ENCODE measurements around the gene KLHL3. TPM values are rescaled to one million over a fixed set of nuclear protein-coding genes. Genes with fewer than 3 reads are reported as not detected.

KLHL3 gene
- total RNA-seq, 4 donors from 2014 or later = 1.7 to 3.8 (median 3.1) TPM

GRCh38 chr5:137716337-137716736 is 19.6 kb downstream of the KLHL3 start:
- H3K9me3 ChIP-seq = peaks cover 0 to 5% (median 0%) of the 10 kb centered on the region in 3 donors
- no peak for DNase-seq
- no peak overlapping the region for H3K4me3 ChIP-seq
- intact Hi-C loops (cut with DNase I) = no loop called here
- no peak overlapping the region for H3K27ac ChIP-seq
- TF ChIP-seq CTCF (IDR thresholded peaks at IDR 0.05) (no peak), POLR2A (IDR thresholded peaks at IDR 0.05) (no peak)
- WGBS, 2 donors = 91 to 96% methylated on average over 3 of the region's 3 CpGs
- peaks cover 0 to 14% (median 0%) of the 10 kb centered on the region in 3 donors for H3K4me1 ChIP-seq
- peaks cover 0 to 9% (median 0%) of the 10 kb centered on the region in 3 donors for H3K36me3 ChIP-seq
- H3K27me3 ChIP-seq = no peaks in the 10 kb centered on the region

GRCh38 chr5:137715456-137715855 is 20.4 kb downstream of the KLHL3 start:
- no peak for DNase-seq
- Histone ChIP-seq H3K4me3 (no peak overlapping the region), H3K27me3 (no peaks in the 10 kb centered on the region), H3K27ac (no peak overlapping the region), H3K36me3 (peaks cover 0 to 9% (median 0%) of the 10 kb centered on the region in 3 donors), H3K4me1 (peaks cover 0 to 9% (median 0%) of the 10 kb centered on the region in 3 donors), H3K9me3 (peaks cover 0 to 5% (median 0%) of the 10 kb centered on the region in 3 donors)
- no peak for TF ChIP-seq POLR2A (IDR thresholded peaks at IDR 0.05)
- no peak for TF ChIP-seq CTCF (IDR thresholded peaks at IDR 0.05)
- intact Hi-C loops (cut with DNase I) = no loop called here
- 94 to 96% methylated on average over 1 of the region's 1 CpG for WGBS, 2 donors

- no peak for DNase-seq
- TF ChIP-seq CTCF (IDR thresholded peaks at IDR 0.05) (no peak), POLR2A (IDR thresholded peaks at IDR 0.05) (no peak)
Observed at GRCh38 chr5:137714946-137715345, 20.9 kb downstream of the KLHL3 start.

GRCh38 chr5:137714494-137714893 is 21.4 kb downstream of the KLHL3 start:
- TF ChIP-seq POLR2A (IDR thresholded peaks at IDR 0.05) (no peak), CTCF (IDR thresholded peaks at IDR 0.05) (no peak)
- Histone ChIP-seq H3K4me3 (no peak overlapping the region), H3K36me3 (peaks cover 0 to 10% (median 0%) of the 10 kb centered on the region in 3 donors), H3K27me3 (no peaks in the 10 kb centered on the region), H3K27ac (no peak overlapping the region), H3K4me1 (peaks cover 0 to 7% (median 0%) of the 10 kb centered on the region in 3 donors), H3K9me3 (peaks cover 0 to 5% (median 0%) of the 10 kb centered on the region in 3 donors)
- WGBS, 2 donors = 77 to 80% methylated on average over 2 of the region's 2 CpGs
- intact Hi-C loops (cut with DNase I) = no loop called here
- DNase-seq = no peak

More at GRCh38 chr5:137714946-137715345, 20.9 kb downstream of the KLHL3 start:
- Histone ChIP-seq H3K4me3 (no peak overlapping the region), H3K27me3 (no peaks in the 10 kb centered on the region), H3K4me1 (peaks cover 0 to 9% (median 0%) of the 10 kb centered on the region in 3 donors), H3K36me3 (peaks cover 0 to 9% (median 0%) of the 10 kb centered on the region in 3 donors), H3K9me3 (peaks cover 0 to 5% (median 0%) of the 10 kb centered on the region in 3 donors), H3K27ac (no peak overlapping the region)
- intact Hi-C loops (cut with DNase I) = no loop called here

- H3K27ac ChIP-seq = no peak overlapping the region
- H3K9me3 ChIP-seq = peaks cover 0 to 5% (median 0%) of the 10 kb centered on the region in 3 donors
- no peak overlapping the region for H3K4me3 ChIP-seq
- TF ChIP-seq POLR2A (IDR thresholded peaks at IDR 0.05) (no peak), CTCF (IDR thresholded peaks at IDR 0.05) (no peak)
- peaks cover 0 to 23% (median 0%) of the 10 kb centered on the region in 3 donors for H3K36me3 ChIP-seq
- no peak for DNase-seq
- intact Hi-C loops (cut with DNase I) = no loop called here
- no peaks in the 10 kb centered on the region for H3K27me3 ChIP-seq
- WGBS, 2 donors = 76 to 93% methylated on average over 1 to 2 of the region's 2 CpGs
- no peaks in the 10 kb centered on the region for H3K4me1 ChIP-seq
Observed at GRCh38 chr5:137712139-137712667, 23.7 kb downstream of the KLHL3 start.

All from esophagus squamous epithelium (tissue), 5 donors.